Stomach (tissue), 4 donors: Measurements from ENCODE around the gene MAMDC2.

ENCODE experiments used
- EP300 ChIP-seq: sonication (generic); formaldehyde crosslinking; IDR thresholded peaks from one replicate; pipeline ENCODE4 v1.6.1; 2017; ENCODE audit warnings: antibody characterized with exemption
- POLR2A ChIP-seq, 4 donors: fragments of 450-650 bp; IDR thresholded peaks; one replicate each; pipeline ENCODE4 v1.6.1; 2016; ENCODE audit warnings: antibody characterized with exemption in 4 of 4, control low read depth in 2 of 4, mild to moderate bottlenecking in 1 of 4, moderate library complexity in 1 of 4
- POLR2AphosphoS5 ChIP-seq, 3 donors: sonication (generic); formaldehyde crosslinking; IDR thresholded peaks; one replicate each; pipeline ENCODE4 v1.6.1; 2016; ENCODE audit warnings: antibody characterized with exemption in 3 of 3
- TF ChIP-seq, protein P1 (sequence below), 7 experiments: fragments of 450-650 bp in 4 of 7; fragments of 200-600 bp in 3 of 7; sonication (generic) in 3 of 7; IDR thresholded peaks; one replicate each; pipeline ENCODE4 v1.5.1; 2016 to 2019; ENCODE audit warnings: antibody characterized with exemption in 7 of 7, control low read depth in 2 of 7, mild to moderate bottlenecking in 1 of 7

GRCh38 chr9:70258692-70259511, 215.3 kb downstream of the MAMDC2 start, which contains the start of gene SMC5:
- TF ChIP-seq, protein P1, sequence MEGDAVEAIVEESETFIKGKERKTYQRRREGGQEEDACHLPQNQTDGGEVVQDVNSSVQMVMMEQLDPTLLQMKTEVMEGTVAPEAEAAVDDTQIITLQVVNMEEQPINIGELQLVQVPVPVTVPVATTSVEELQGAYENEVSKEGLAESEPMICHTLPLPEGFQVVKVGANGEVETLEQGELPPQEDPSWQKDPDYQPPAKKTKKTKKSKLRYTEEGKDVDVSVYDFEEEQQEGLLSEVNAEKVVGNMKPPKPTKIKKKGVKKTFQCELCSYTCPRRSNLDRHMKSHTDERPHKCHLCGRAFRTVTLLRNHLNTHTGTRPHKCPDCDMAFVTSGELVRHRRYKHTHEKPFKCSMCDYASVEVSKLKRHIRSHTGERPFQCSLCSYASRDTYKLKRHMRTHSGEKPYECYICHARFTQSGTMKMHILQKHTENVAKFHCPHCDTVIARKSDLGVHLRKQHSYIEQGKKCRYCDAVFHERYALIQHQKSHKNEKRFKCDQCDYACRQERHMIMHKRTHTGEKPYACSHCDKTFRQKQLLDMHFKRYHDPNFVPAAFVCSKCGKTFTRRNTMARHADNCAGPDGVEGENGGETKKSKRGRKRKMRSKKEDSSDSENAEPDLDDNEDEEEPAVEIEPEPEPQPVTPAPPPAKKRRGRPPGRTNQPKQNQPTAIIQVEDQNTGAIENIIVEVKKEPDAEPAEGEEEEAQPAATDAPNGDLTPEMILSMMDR (IDR thresholded peaks at IDR 0.05): no peak
- TF ChIP-seq POLR2A (IDR thresholded peaks at IDR 0.05): peak in 2 of 4 donors; percentile 54 to 78
- TF ChIP-seq POLR2AphosphoS5 (IDR thresholded peaks at IDR 0.05): peak; percentile 98 to 99 (median 98)
- TF ChIP-seq EP300: no peak
